ENCODE results near the gene VIL1.

Gene VIL1

DNA sequence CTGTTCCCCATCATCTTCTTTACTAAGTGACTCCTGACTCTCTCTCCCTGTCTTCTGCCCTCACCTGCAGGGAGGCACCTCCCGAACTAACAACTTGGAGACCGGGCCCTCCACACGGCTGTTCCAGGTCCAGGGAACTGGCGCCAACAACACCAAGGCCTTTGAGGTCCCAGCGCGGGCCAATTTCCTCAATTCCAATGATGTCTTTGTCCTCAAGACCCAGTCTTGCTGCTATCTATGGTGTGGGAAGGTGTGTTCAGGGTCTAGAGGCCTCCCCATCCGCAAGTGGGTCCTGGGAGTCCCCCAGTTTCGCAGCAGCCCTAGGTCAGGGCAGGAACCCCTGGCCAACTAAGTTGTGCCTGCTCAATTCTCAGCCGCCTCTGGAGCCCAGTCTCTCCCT is 15.5 kb downstream of the VIL1 start:
- H3K36me3 ChIP-seq (ENCODE audit: control insufficient read depth, insufficient read depth, low read length, severe bottlenecking) = no peaks in the 10 kb centered on the region
- no peak overlapping the region for H3K4me3 ChIP-seq (ENCODE audit: low read length)
- no peaks in the 10 kb centered on the region for H3K9me3 ChIP-seq (ENCODE audit: control insufficient read depth, low read length)
- peaks cover 34% of the 10 kb centered on the region for H3K27me3 ChIP-seq (replicated peaks; ENCODE audit: control insufficient read depth, insufficient read depth, low read length)
- no peaks in the 10 kb centered on the region for H3K4me1 ChIP-seq (ENCODE audit: control insufficient read depth, insufficient read depth, low read length)
- DNase-seq (ENCODE audit: low read depth) = no peak
- no peak overlapping the region for H3K9ac ChIP-seq (ENCODE audit: low read length)

DNA sequence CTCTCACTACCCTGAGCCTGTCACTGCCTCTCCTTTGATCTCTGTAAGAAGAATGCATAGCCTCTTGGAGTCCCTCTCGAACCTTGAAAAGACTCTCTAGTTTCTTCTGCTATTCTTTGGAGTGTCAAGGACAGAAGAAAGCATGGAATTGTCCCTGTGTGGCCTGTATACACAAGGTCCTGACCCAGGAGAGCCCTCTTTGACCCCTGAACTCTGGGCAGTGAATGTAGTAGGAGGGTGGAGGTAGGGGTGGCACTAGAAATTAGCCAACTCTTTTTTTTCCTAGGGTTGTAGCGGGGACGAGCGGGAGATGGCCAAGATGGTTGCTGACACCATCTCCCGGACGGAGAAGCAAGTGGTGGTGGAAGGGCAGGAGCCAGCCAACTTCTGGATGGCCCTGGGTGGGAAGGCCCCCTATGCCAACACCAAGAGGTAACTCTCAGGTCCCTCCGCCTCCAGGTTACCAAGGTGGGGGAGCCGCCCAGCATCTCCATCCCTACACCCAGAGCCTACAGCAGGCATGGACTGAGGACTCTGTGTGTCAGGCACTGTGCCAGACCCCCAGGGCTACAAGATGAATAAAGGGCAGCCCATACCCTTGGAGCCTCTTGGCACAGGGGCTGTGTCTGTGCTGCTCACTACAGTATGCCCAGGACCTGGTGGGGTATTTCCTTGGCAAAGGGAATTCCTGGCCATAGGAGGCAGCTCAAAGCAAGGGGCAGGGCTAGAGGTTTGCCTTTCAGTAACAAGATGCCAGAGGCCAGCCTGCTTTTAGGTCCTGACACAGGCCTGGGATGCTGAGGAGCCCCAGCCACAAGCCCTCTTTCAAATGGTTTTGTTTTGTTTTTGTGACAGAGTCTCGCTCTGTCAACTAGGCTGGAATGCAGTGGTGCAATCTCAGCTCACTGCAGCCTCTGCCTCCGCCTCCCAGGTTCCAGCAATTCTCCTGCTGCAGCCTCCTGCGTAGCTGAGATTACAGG is 16.4 kb downstream of the VIL1 start:
- Histone ChIP-seq H3K4me1 (ENCODE audit: control insufficient read depth, insufficient read depth, low read length) (no peaks in the 10 kb centered on the region), H3K27me3 (replicated peaks; ENCODE audit: control insufficient read depth, insufficient read depth, low read length) (peaks cover 26% of the 10 kb centered on the region), H3K9me3 (ENCODE audit: control insufficient read depth, low read length) (no peaks in the 10 kb centered on the region), H3K36me3 (ENCODE audit: control insufficient read depth, insufficient read depth, low read length, severe bottlenecking) (no peaks in the 10 kb centered on the region), H3K4me3 (ENCODE audit: low read length) (no peak overlapping the region), H3K9ac (ENCODE audit: low read length) (no peak overlapping the region)
- no peak for DNase-seq (ENCODE audit: low read depth)

GRCh38 chr2:218436992-218437391 is 18.1 kb downstream of the VIL1 start:
- Histone ChIP-seq H3K9me3 (ENCODE audit: control insufficient read depth, low read length) (no peaks in the 10 kb centered on the region), H3K9ac (ENCODE audit: low read length) (no peak overlapping the region), H3K4me1 (ENCODE audit: control insufficient read depth, insufficient read depth, low read length) (no peaks in the 10 kb centered on the region), H3K36me3 (ENCODE audit: control insufficient read depth, insufficient read depth, low read length, severe bottlenecking) (no peaks in the 10 kb centered on the region), H3K27me3 (replicated peaks; ENCODE audit: control insufficient read depth, insufficient read depth, low read length) (peaks cover 15% of the 10 kb centered on the region), H3K4me3 (ENCODE audit: low read length) (no peak overlapping the region)
- no peak for DNase-seq (ENCODE audit: low read depth)

- H3K36me3 ChIP-seq (ENCODE audit: control insufficient read depth, insufficient read depth, low read length, severe bottlenecking) = no peaks in the 10 kb centered on the region
- H3K9ac ChIP-seq (ENCODE audit: low read length) = no peak overlapping the region
- H3K4me3 ChIP-seq (ENCODE audit: low read length) = no peak overlapping the region
- no peaks in the 10 kb centered on the region for H3K4me1 ChIP-seq (ENCODE audit: control insufficient read depth, insufficient read depth, low read length)
- peaks cover 6% of the 10 kb centered on the region for H3K27me3 ChIP-seq (replicated peaks; ENCODE audit: control insufficient read depth, insufficient read depth, low read length)
- DNase-seq (ENCODE audit: low read depth) = no peak
- no peaks in the 10 kb centered on the region for H3K9me3 ChIP-seq (ENCODE audit: control insufficient read depth, low read length)
Measured at GRCh38 chr2:218437969-218438368, 19.0 kb downstream of the VIL1 start.

GRCh38 chr2:218438596-218438995 is 19.7 kb downstream of the VIL1 start:
- no peak overlapping the region for H3K4me3 ChIP-seq (ENCODE audit: low read length)

DNA sequence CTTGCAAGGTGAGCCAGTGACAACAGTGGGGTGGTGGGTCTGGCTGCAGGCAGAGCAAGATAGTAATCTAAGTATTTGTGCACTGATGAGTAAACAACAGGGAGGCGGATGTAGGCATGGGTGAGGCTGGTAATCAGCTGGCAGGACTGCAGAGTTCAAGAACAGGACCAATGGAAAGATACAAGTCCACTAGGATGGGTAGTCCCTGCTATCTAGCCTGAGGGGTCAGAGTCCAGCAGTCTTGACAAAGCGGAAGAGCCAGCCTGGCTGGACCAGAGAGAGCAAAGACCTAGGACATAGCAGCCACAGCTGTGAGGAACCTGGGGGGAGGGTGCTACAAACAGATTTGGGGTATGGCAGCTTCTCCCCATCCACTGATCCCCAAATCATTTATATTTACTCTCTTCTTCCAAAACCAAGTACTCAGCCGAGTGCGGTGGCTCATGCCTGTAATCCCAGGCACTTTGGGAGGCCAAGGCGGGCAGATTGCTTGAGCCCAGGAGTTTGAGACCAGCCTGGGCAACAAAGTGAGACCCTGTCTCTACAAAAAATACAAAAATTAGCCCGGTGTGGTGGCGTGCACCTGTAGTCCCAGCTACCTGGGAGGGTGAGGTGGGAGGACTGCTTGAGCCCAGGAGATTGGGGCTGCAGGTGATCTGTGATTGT is 25.9 kb downstream of the VIL1 start:
- Histone ChIP-seq H3K9ac (ENCODE audit: low read length) (no peak overlapping the region), H3K36me3 (ENCODE audit: control insufficient read depth, insufficient read depth, low read length, severe bottlenecking) (peaks cover 6% of the 10 kb centered on the region), H3K27me3 (replicated peaks; ENCODE audit: control insufficient read depth, insufficient read depth, low read length) (no peaks in the 10 kb centered on the region), H3K4me1 (ENCODE audit: control insufficient read depth, insufficient read depth, low read length) (no peaks in the 10 kb centered on the region), H3K4me3 (ENCODE audit: low read length) (no peak overlapping the region), H3K9me3 (ENCODE audit: control insufficient read depth, low read length) (no peaks in the 10 kb centered on the region)
- DNase-seq (ENCODE audit: low read depth) = no peak

More at GRCh38 chr2:218438596-218438995, 19.7 kb downstream of the VIL1 start:
- Histone ChIP-seq H3K4me1 (ENCODE audit: control insufficient read depth, insufficient read depth, low read length) (no peaks in the 10 kb centered on the region), H3K36me3 (ENCODE audit: control insufficient read depth, insufficient read depth, low read length, severe bottlenecking) (no peaks in the 10 kb centered on the region), H3K9ac (ENCODE audit: low read length) (no peak overlapping the region), H3K9me3 (ENCODE audit: control insufficient read depth, low read length) (no peaks in the 10 kb centered on the region), H3K27me3 (replicated peaks; ENCODE audit: control insufficient read depth, insufficient read depth, low read length) (peaks cover 6% of the 10 kb centered on the region)
- DNase-seq (ENCODE audit: low read depth) = no peak

GRCh38 chr2:218445602-218446001 is 26.7 kb downstream of the VIL1 start:
- Histone ChIP-seq H3K9me3 (ENCODE audit: control insufficient read depth, low read length) (no peaks in the 10 kb centered on the region), H3K36me3 (ENCODE audit: control insufficient read depth, insufficient read depth, low read length, severe bottlenecking) (peaks cover 10% of the 10 kb centered on the region), H3K27me3 (replicated peaks; ENCODE audit: control insufficient read depth, insufficient read depth, low read length) (no peaks in the 10 kb centered on the region), H3K9ac (ENCODE audit: low read length) (no peak overlapping the region), H3K4me1 (ENCODE audit: control insufficient read depth, insufficient read depth, low read length) (no peaks in the 10 kb centered on the region), H3K4me3 (ENCODE audit: low read length) (no peak overlapping the region)
- DNase-seq (ENCODE audit: low read depth) = no peak

- Histone ChIP-seq H3K36me3 (ENCODE audit: control insufficient read depth, insufficient read depth, low read length, severe bottlenecking) (peaks cover 10% of the 10 kb centered on the region), H3K9ac (ENCODE audit: low read length) (no peak overlapping the region), H3K9me3 (ENCODE audit: control insufficient read depth, low read length) (no peaks in the 10 kb centered on the region), H3K4me1 (ENCODE audit: control insufficient read depth, insufficient read depth, low read length) (no peaks in the 10 kb centered on the region), H3K27me3 (replicated peaks; ENCODE audit: control insufficient read depth, insufficient read depth, low read length) (no peaks in the 10 kb centered on the region), H3K4me3 (ENCODE audit: low read length) (no peak overlapping the region)
- DNase-seq (ENCODE audit: low read depth) = no peak
Measured at GRCh38 chr2:218446547-218446946, 27.6 kb downstream of the VIL1 start.

- Histone ChIP-seq H3K4me3 (ENCODE audit: low read length) (no peak overlapping the region), H3K36me3 (ENCODE audit: control insufficient read depth, insufficient read depth, low read length, severe bottlenecking) (peaks cover 10% of the 10 kb centered on the region), H3K4me1 (ENCODE audit: control insufficient read depth, insufficient read depth, low read length) (no peaks in the 10 kb centered on the region), H3K27me3 (replicated peaks; ENCODE audit: control insufficient read depth, insufficient read depth, low read length) (no peaks in the 10 kb centered on the region), H3K9me3 (ENCODE audit: control insufficient read depth, low read length) (no peaks in the 10 kb centered on the region), H3K9ac (ENCODE audit: low read length) (no peak overlapping the region)
- DNase-seq (ENCODE audit: low read depth) = no peak
Measured at GRCh38 chr2:218447072-218447471, 28.1 kb downstream of the VIL1 start.

- Histone ChIP-seq H3K27me3 (replicated peaks; ENCODE audit: control insufficient read depth, insufficient read depth, low read length) (no peaks in the 10 kb centered on the region), H3K4me3 (ENCODE audit: low read length) (no peak overlapping the region), H3K9me3 (ENCODE audit: control insufficient read depth, low read length) (no peaks in the 10 kb centered on the region), H3K9ac (ENCODE audit: low read length) (no peak overlapping the region), H3K36me3 (ENCODE audit: control insufficient read depth, insufficient read depth, low read length, severe bottlenecking) (peaks cover 15% of the 10 kb centered on the region), H3K4me1 (ENCODE audit: control insufficient read depth, insufficient read depth, low read length) (no peaks in the 10 kb centered on the region)
- peak; percentile 34 for DNase-seq (ENCODE audit: low read depth)
Measured at GRCh38 chr2:218448934-218449333, 30.0 kb downstream of the VIL1 start.

DNA sequence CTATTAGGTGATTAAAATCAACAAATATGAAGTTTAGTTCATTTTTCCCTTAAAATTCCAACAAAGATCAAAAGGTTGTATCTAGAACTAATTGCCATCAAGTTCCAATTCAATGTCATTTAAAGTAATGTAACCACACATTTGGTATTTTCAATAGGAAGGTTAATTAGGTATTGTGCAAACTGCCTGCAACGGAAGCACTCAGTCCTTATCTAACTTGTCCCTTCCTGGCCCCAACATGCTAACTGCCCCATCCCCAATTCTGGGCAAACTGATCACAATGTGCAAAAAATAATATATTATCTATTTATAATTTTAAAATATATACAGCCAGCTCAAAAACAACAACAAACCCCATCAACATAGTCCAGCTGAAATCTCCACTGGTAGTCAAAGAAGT is 33.2 kb downstream of the VIL1 start:
- peaks cover 31% of the 10 kb centered on the region for H3K36me3 ChIP-seq (ENCODE audit: control insufficient read depth, insufficient read depth, low read length, severe bottlenecking)
- no peak for DNase-seq (ENCODE audit: low read depth)
- no peaks in the 10 kb centered on the region for H3K27me3 ChIP-seq (replicated peaks; ENCODE audit: control insufficient read depth, insufficient read depth, low read length)

More for the DNA sequence above, 33.2 kb downstream of the VIL1 start:
- no peak overlapping the region for H3K4me3 ChIP-seq (ENCODE audit: low read length)
- H3K9me3 ChIP-seq (ENCODE audit: control insufficient read depth, low read length) = no peaks in the 10 kb centered on the region
- no peaks in the 10 kb centered on the region for H3K4me1 ChIP-seq (ENCODE audit: control insufficient read depth, insufficient read depth, low read length)
- no peak overlapping the region for H3K9ac ChIP-seq (ENCODE audit: low read length)

All from adipocyte (in vitro differentiated cells).